ENCODE results near the gene GPR42.
"Not testable (repeated sequence)": the region's sequence is repeated elsewhere in the genome, so short reads cannot be mapped to it uniquely, and the experiment has no call there.

DNA sequence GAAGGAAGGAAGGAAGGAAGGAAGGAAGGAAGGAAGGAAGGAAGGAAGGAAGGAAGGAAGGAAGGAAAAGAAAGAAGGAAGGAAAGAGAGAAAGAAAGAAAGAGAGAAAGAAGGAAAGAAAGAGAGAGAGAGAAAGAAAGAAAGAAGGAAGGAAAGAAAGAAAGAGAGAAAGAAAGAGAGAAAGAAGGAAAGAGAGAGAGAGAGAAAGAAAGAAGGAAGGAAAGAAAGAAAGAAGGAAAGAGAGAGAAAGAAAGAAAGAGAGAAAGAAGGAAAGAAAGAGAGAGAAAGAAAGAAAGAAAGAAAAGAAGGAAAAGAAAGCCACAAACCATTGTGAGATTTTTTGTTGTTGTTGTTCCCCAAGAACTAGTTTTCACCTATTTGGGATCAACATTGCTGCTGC lies 3.2 kb downstream of the GPR42 start:
- TF ChIP-seq, protein P1, sequence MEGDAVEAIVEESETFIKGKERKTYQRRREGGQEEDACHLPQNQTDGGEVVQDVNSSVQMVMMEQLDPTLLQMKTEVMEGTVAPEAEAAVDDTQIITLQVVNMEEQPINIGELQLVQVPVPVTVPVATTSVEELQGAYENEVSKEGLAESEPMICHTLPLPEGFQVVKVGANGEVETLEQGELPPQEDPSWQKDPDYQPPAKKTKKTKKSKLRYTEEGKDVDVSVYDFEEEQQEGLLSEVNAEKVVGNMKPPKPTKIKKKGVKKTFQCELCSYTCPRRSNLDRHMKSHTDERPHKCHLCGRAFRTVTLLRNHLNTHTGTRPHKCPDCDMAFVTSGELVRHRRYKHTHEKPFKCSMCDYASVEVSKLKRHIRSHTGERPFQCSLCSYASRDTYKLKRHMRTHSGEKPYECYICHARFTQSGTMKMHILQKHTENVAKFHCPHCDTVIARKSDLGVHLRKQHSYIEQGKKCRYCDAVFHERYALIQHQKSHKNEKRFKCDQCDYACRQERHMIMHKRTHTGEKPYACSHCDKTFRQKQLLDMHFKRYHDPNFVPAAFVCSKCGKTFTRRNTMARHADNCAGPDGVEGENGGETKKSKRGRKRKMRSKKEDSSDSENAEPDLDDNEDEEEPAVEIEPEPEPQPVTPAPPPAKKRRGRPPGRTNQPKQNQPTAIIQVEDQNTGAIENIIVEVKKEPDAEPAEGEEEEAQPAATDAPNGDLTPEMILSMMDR (IDR thresholded peaks at IDR 0.05), result not testable (repeated sequence)
- TF ChIP-seq POLR2A (IDR thresholded peaks at IDR 0.05), result not testable (repeated sequence)

Data from adrenal gland (tissue), 5 donors.